Mucosa of stomach (tissue), 1 donor: Measurements from ENCODE around the gene ANKRD44.
"Not testable (repeated sequence)": the region's sequence is repeated elsewhere in the genome, so short reads cannot be mapped to it uniquely, and the experiment has no call there.

Source experiments
- H3K27me3 ChIP-seq: one replicate; pipeline ENCODE4 v1.7.0; 2013; ENCODE audit warnings: mild to moderate bottlenecking, low read length; ENCODE audit not compliant: control insufficient read depth, insufficient read depth
- H3K36me3 ChIP-seq: one replicate; pipeline ENCODE4 v1.7.0; 2013; ENCODE audit warnings: low read length; ENCODE audit not compliant: control insufficient read depth, insufficient read depth
- H3K4me1 ChIP-seq: one replicate; pipeline ENCODE4 v1.7.0; 2013; ENCODE audit warnings: mild to moderate bottlenecking, low read length; ENCODE audit not compliant: control insufficient read depth, insufficient read depth
- H3K4me3 ChIP-seq: one replicate; pipeline ENCODE4 v1.7.0; 2013; ENCODE audit warnings: low read length
- H3K9ac ChIP-seq: one replicate; pipeline ENCODE4 v1.7.0; 2013; ENCODE audit warnings: mild to moderate bottlenecking, low read length, moderate library complexity
- H3K9me3 ChIP-seq: one replicate; pipeline ENCODE4 v1.7.0; 2013; ENCODE audit warnings: mild to moderate bottlenecking, low read length, moderate library complexity; ENCODE audit not compliant: control insufficient read depth
- donor health status: Pancreatic carcinoma.

ANKRD44 gene

GRCh38 chr2:197298609-197299008, 12.0 kb downstream of the ANKRD44 start:
- H3K9me3 ChIP-seq, result no peaks in the 10 kb centered on the region
- no peak overlapping the region for H3K9ac ChIP-seq
- no peak overlapping the region for H3K4me3 ChIP-seq
- no peaks in the 10 kb centered on the region for H3K27me3 ChIP-seq
- no peaks in the 10 kb centered on the region for H3K36me3 ChIP-seq
- H3K4me1 ChIP-seq, result no peaks in the 10 kb centered on the region

GRCh38 chr2:197297772-197298318, 12.7 kb downstream of the ANKRD44 start:
- H3K36me3 ChIP-seq, result no peaks in the 10 kb centered on the region
- no peak overlapping the region for H3K4me3 ChIP-seq
- H3K4me1 ChIP-seq, result no peaks in the 10 kb centered on the region
- H3K9ac ChIP-seq, result no peak overlapping the region
- no peaks in the 10 kb centered on the region for H3K27me3 ChIP-seq
- H3K9me3 ChIP-seq, result no peaks in the 10 kb centered on the region

- H3K36me3 ChIP-seq, result no peaks in the 10 kb centered on the region
- no peaks in the 10 kb centered on the region for H3K4me1 ChIP-seq
- no peak overlapping the region for H3K4me3 ChIP-seq
- H3K9ac ChIP-seq, result no peak overlapping the region
- no peaks in the 10 kb centered on the region for H3K9me3 ChIP-seq
- H3K27me3 ChIP-seq, result no peaks in the 10 kb centered on the region
These were observed 13.3 kb downstream of the ANKRD44 start for GRCh38 chr2:197297266-197297665.

GRCh38 chr2:197296835-197297234, 13.7 kb downstream of the ANKRD44 start:
- Histone ChIP-seq H3K27me3 (no peaks in the 10 kb centered on the region), H3K36me3 (no peaks in the 10 kb centered on the region), H3K9me3 (no peaks in the 10 kb centered on the region), H3K9ac (no peak overlapping the region), H3K4me1 (no peaks in the 10 kb centered on the region), H3K4me3 (no peak overlapping the region)

GRCh38 chr2:197294260-197294659, 16.3 kb downstream of the ANKRD44 start:
- H3K36me3 ChIP-seq, result no peaks in the 10 kb centered on the region
- no peak overlapping the region for H3K9ac ChIP-seq
- no peaks in the 10 kb centered on the region for H3K27me3 ChIP-seq
- no peak overlapping the region for H3K4me3 ChIP-seq
- H3K9me3 ChIP-seq, result no peaks in the 10 kb centered on the region
- H3K4me1 ChIP-seq, result no peaks in the 10 kb centered on the region

GRCh38 chr2:197293252-197294007, 17.1 kb downstream of the ANKRD44 start:
- Histone ChIP-seq H3K36me3 (no peaks in the 10 kb centered on the region), H3K9ac (no peak overlapping the region), H3K27me3 (no peaks in the 10 kb centered on the region), H3K4me3 (no peak overlapping the region), H3K4me1 (no peaks in the 10 kb centered on the region), H3K9me3 (no peaks in the 10 kb centered on the region)

- no peaks in the 10 kb centered on the region for H3K4me1 ChIP-seq
- H3K9ac ChIP-seq, result no peak overlapping the region
- no peak overlapping the region for H3K4me3 ChIP-seq
- H3K36me3 ChIP-seq, result no peaks in the 10 kb centered on the region
- no peaks in the 10 kb centered on the region for H3K27me3 ChIP-seq
- H3K9me3 ChIP-seq, result no peaks in the 10 kb centered on the region
These were observed 18.0 kb downstream of the ANKRD44 start for GRCh38 chr2:197292619-197293018.

- H3K4me3 ChIP-seq, H3K9me3 ChIP-seq, H3K4me1 ChIP-seq, H3K9ac ChIP-seq, H3K36me3 ChIP-seq, H3K27me3 ChIP-seq: not testable (repeated sequence)
These were observed 23.0 kb downstream of the ANKRD44 start for GRCh38 chr2:197287596-197287932.

GRCh38 chr2:197286805-197287595, 23.6 kb downstream of the ANKRD44 start:
- no peaks in the 10 kb centered on the region for H3K27me3 ChIP-seq
- H3K9ac ChIP-seq, result no peak overlapping the region
- H3K9me3 ChIP-seq, result no peaks in the 10 kb centered on the region
- H3K4me1 ChIP-seq, result no peaks in the 10 kb centered on the region
- no peak overlapping the region for H3K4me3 ChIP-seq
- H3K36me3 ChIP-seq, result no peaks in the 10 kb centered on the region

- no peak overlapping the region for H3K9ac ChIP-seq
- H3K4me3 ChIP-seq, result no peak overlapping the region
- no peaks in the 10 kb centered on the region for H3K27me3 ChIP-seq
- no peaks in the 10 kb centered on the region for H3K9me3 ChIP-seq
- no peaks in the 10 kb centered on the region for H3K36me3 ChIP-seq
- H3K4me1 ChIP-seq, result no peaks in the 10 kb centered on the region
These were observed 25.2 kb downstream of the ANKRD44 start for GRCh38 chr2:197285361-197285760.

- Histone ChIP-seq H3K4me3 (no peak overlapping the region), H3K36me3 (no peaks in the 10 kb centered on the region), H3K9ac (no peak overlapping the region), H3K4me1 (no peaks in the 10 kb centered on the region), H3K9me3 (no peaks in the 10 kb centered on the region), H3K27me3 (no peaks in the 10 kb centered on the region)
These were observed 25.6 kb downstream of the ANKRD44 start for GRCh38 chr2:197284956-197285355.

GRCh38 chr2:197281421-197281820, 29.2 kb downstream of the ANKRD44 start:
- no peaks in the 10 kb centered on the region for H3K4me1 ChIP-seq
- H3K9me3 ChIP-seq, result no peaks in the 10 kb centered on the region

More at GRCh38 chr2:197281421-197281820, 29.2 kb downstream of the ANKRD44 start:
- Histone ChIP-seq H3K27me3 (no peaks in the 10 kb centered on the region), H3K9ac (no peak overlapping the region), H3K4me3 (no peak overlapping the region), H3K36me3 (no peaks in the 10 kb centered on the region)
